H9 (cell line): ENCODE data around the gene INO80. TPM values are rescaled to one million over a fixed set of nuclear protein-coding genes. Genes with fewer than 3 reads are reported as not detected.

Source experiments
- DNase-seq: peaks from one replicate; pipeline ENCODE4 v3.0.0-alpha.2; 2017
- H2AFZ ChIP-seq: one replicate; pipeline ENCODE4 v1.6.1; 2013; ENCODE audit warnings: mild to moderate bottlenecking, low read length, control low read depth, moderate library complexity
- H2AK5ac ChIP-seq: 2 replicates; pipeline ENCODE4 v1.6.1; 2013; ENCODE audit warnings: low read length, control low read depth, mixed read lengths; ENCODE audit not compliant: insufficient read length
- H2BK120ac ChIP-seq: one replicate; pipeline ENCODE4 v1.6.1; 2013; ENCODE audit warnings: low read depth, mild to moderate bottlenecking, low read length, control low read depth, inconsistent platforms; ENCODE audit not compliant: poor library complexity, severe bottlenecking
- H2BK12ac ChIP-seq: 2 replicates; pipeline ENCODE4 v1.6.1; 2013; ENCODE audit warnings: low read length, control low read depth, mixed read lengths, low read depth; ENCODE audit not compliant: insufficient read length
- H2BK15ac ChIP-seq: 2 replicates; pipeline ENCODE4 v1.6.1; 2013; ENCODE audit warnings: low read depth, low read length, control low read depth
- H2BK20ac ChIP-seq: one replicate; pipeline ENCODE4 v1.6.1; 2013; ENCODE audit warnings: low read depth, mild to moderate bottlenecking, low read length, control low read depth, inconsistent platforms; ENCODE audit not compliant: poor library complexity, severe bottlenecking
- H2BK5ac ChIP-seq: 2 replicates; pipeline ENCODE4 v1.6.1; 2013; ENCODE audit warnings: low read length, control low read depth, mixed read lengths; ENCODE audit not compliant: insufficient read length
- H3K14ac ChIP-seq: 2 replicates; pipeline ENCODE4 v1.6.1; 2013; ENCODE audit warnings: low read length, control low read depth; ENCODE audit not compliant: insufficient read depth
- H3K18ac ChIP-seq: 2 replicates; pipeline ENCODE4 v1.6.1; 2013; ENCODE audit warnings: low read depth, mild to moderate bottlenecking, mixed read lengths, low read length, control low read depth; ENCODE audit not compliant: insufficient read length
- H3K23ac ChIP-seq: 2 replicates; pipeline ENCODE4 v1.6.1; 2013; ENCODE audit warnings: low read length, control low read depth, mixed read lengths, low read depth; ENCODE audit not compliant: insufficient read length
- H3K23me2 ChIP-seq: 2 replicates; pipeline ENCODE4 v1.6.1; 2013; ENCODE audit warnings: low read depth, mild to moderate bottlenecking, mixed read lengths, low read length, control low read depth; ENCODE audit not compliant: insufficient read length, poor library complexity, severe bottlenecking
- H3K27ac ChIP-seq: 2 replicates; pipeline ENCODE4 v1.5.1; 2013; ENCODE audit warnings: low read length, control low read depth, mixed read lengths, low read depth; ENCODE audit not compliant: insufficient read length
- H3K27me3 ChIP-seq: 2 replicates; pipeline ENCODE4 v1.6.1; 2013; ENCODE audit warnings: low read length, control low read depth, inconsistent platforms; ENCODE audit not compliant: insufficient read depth
- H3K4ac ChIP-seq: 2 replicates; pipeline ENCODE4 v1.6.1; 2013; ENCODE audit warnings: low read depth, mild to moderate bottlenecking, control low read depth, inconsistent platforms, low read length, moderate library complexity
- H3K4me1 ChIP-seq: 2 replicates; pipeline ENCODE4 v1.6.1; 2013; ENCODE audit warnings: low read length, control low read depth, inconsistent platforms; ENCODE audit not compliant: insufficient read depth
- H3K4me2 ChIP-seq: 2 replicates; pipeline ENCODE4 v1.6.1; 2013; ENCODE audit warnings: low read length, control low read depth, mixed read lengths; ENCODE audit not compliant: insufficient read length, insufficient read depth
- H3K56ac ChIP-seq: 2 replicates; pipeline ENCODE4 v1.6.1; 2013; ENCODE audit warnings: low read depth, mild to moderate bottlenecking, mixed read lengths, low read length, control low read depth; ENCODE audit not compliant: insufficient read length
- H3K79me1 ChIP-seq: 2 replicates; pipeline ENCODE4 v1.6.1; 2013; ENCODE audit warnings: low read depth, mild to moderate bottlenecking, moderate library complexity, low read length, control low read depth, inconsistent platforms; ENCODE audit not compliant: insufficient read depth, poor library complexity, severe bottlenecking
- H3K79me2 ChIP-seq: 2 replicates; pipeline ENCODE4 v1.6.1; 2013; ENCODE audit warnings: low read length, control low read depth, inconsistent platforms; ENCODE audit not compliant: insufficient read depth
- H3K9ac ChIP-seq: 2 replicates; pipeline ENCODE4 v1.6.1; 2013; ENCODE audit warnings: low read length, control low read depth, mixed read lengths; ENCODE audit not compliant: insufficient read length; ENCODE audit errors: extremely low read depth
- H3K9me3 ChIP-seq: one replicate; pipeline ENCODE4 v1.6.1; 2013; ENCODE audit warnings: low read depth, low read length, inconsistent platforms; ENCODE audit not compliant: control insufficient read depth
- H3T11ph ChIP-seq: one replicate; pipeline ENCODE4 v1.6.1; 2013; ENCODE audit warnings: mild to moderate bottlenecking, low read length, control low read depth, inconsistent platforms
- H4K20me1 ChIP-seq: one replicate; pipeline ENCODE4 v1.6.1; 2013; ENCODE audit not compliant: control insufficient read depth, insufficient read length, insufficient read depth
- H4K5ac ChIP-seq: 2 replicates; pipeline ENCODE4 v1.6.1; 2013; ENCODE audit warnings: low read depth, mild to moderate bottlenecking, mixed read lengths, low read length, control low read depth; ENCODE audit not compliant: insufficient read length
- H4K8ac ChIP-seq: replicated peaks from 2 replicates; pipeline ENCODE4 v1.6.1; 2013; ENCODE audit warnings: low read length, control low read depth, mixed read lengths, low read depth; ENCODE audit not compliant: insufficient read length
- H4K91ac ChIP-seq: 2 replicates; pipeline ENCODE4 v1.6.1; 2013; ENCODE audit warnings: low read depth, mild to moderate bottlenecking, moderate library complexity, mixed read lengths, low read length, control low read depth; ENCODE audit not compliant: insufficient read length
- H3K27ac Mint-ChIP-seq, 3 experiments: 2 replicates in 2 of 3; 3 replicates in 1 of 3; pipeline ENCODE4 v1.8.0; 2020 to 2021; ENCODE audit warnings: mixed read lengths in 3 of 3, mild to moderate bottlenecking in 1 of 3, moderate library complexity in 1 of 3
- H3K27me3 Mint-ChIP-seq: 2 replicates; pipeline ENCODE4 v1.8.0; 2021; ENCODE audit warnings: low read depth, mild to moderate bottlenecking, moderate library complexity, mixed read lengths
- H3K36me3 Mint-ChIP-seq, 3 experiments: 2 replicates in 2 of 3; 3 replicates in 1 of 3; pipeline ENCODE4 v1.8.0; 2020 to 2021; ENCODE audit warnings: low read depth in 3 of 3, mixed read lengths in 3 of 3; ENCODE audit not compliant: insufficient read depth in 1 of 3
- H3K4me1 Mint-ChIP-seq, 2 experiments: 2 replicates each; pipeline ENCODE4 v1.8.0; 2020; ENCODE audit warnings: mixed read lengths in 2 of 2
- H3K4me3 Mint-ChIP-seq, 2 experiments: 2 replicates in 1 of 2; 3 replicates in 1 of 2; pipeline ENCODE4 v1.8.0; 2020 to 2021; ENCODE audit warnings: mild to moderate bottlenecking in 2 of 2, mixed read lengths in 2 of 2, moderate library complexity in 1 of 2
- H3K9me3 Mint-ChIP-seq, 2 experiments: 2 replicates in 1 of 2; 3 replicates in 1 of 2; pipeline ENCODE4 v1.8.0; 2020; ENCODE audit warnings: mild to moderate bottlenecking in 2 of 2, mixed read lengths in 2 of 2, moderate library complexity in 1 of 2
- CTCF ChIP-seq: fragments of 200-600 bp; sonication (generic); conservative IDR thresholded peaks from 3 replicates; pipeline ENCODE4 v1.8.0; 2021; ENCODE audit warnings: antibody characterized with exemption, mild to moderate bottlenecking
- WGBS: extraction: QIAGEN DNeasy Blood & Tissue Kit; methylation state at CpG from one replicate; pipeline ENCODE4 v1.1.7; 2013; ENCODE audit warnings: missing lambda C conversion rate, low lambda C conversion rate, mixed read lengths; ENCODE audit not compliant: insufficient read length; ENCODE audit errors: extremely low coverage; 5-methylcytosine and 5-hydroxymethylcytosine counted together
- total RNA-seq: library from RNA; stranded (reverse); gene quantifications from 2 replicates; pipeline ENCODE4 v1.2.1, GENCODE V29; 2021

INO80 gene
- total RNA-seq, 1 experiment from 2014 or later, result 29.2 TPM

- Mint-ChIP-seq H3K27ac (no peak overlapping the region), H3K36me3 (peaks cover 8 to 50% (median 18%) of the 10 kb centered on the region in 3 experiments; a peak in 6 of 7 replicates), H3K4me1 (no peaks in the 10 kb centered on the region), H3K27me3 (no peaks in the 10 kb centered on the region), H3K9me3 (no peaks in the 10 kb centered on the region), H3K4me3 (no peak overlapping the region)
- Histone ChIP-seq H3K79me1 (no peaks in the 10 kb centered on the region), H3K27me3 (no peaks in the 10 kb centered on the region), H3K79me2 (no peaks in the 10 kb centered on the region), H3K56ac (no peak overlapping the region), H3K14ac (no peak overlapping the region), H4K20me1 (no peaks in the 10 kb centered on the region), H2AK5ac (no peak overlapping the region), H2BK12ac (no peak overlapping the region), H2AFZ (no peak overlapping the region), H3K23ac (no peak overlapping the region), H4K8ac (no peak overlapping the region), H4K91ac (no peak overlapping the region), H4K5ac (no peak overlapping the region), H3K4me1 (no peaks in the 10 kb centered on the region), H3K9ac (no peak overlapping the region), H3K9me3 (no peaks in the 10 kb centered on the region), H3K27ac (no peak overlapping the region), H2BK20ac (no peak overlapping the region), H3T11ph (no peak overlapping the region), H3K4me2 (no peak overlapping the region), H3K4ac (no peak overlapping the region), H3K23me2 (no peaks in the 10 kb centered on the region), H2BK5ac (no peak overlapping the region), H2BK15ac (no peak overlapping the region), H3K18ac (no peak overlapping the region), H2BK120ac (no peak overlapping the region)
- no peak for TF ChIP-seq CTCF
- DNase-seq, result no peak
- WGBS, result no CpG with 5 or more reads among the region's 6 CpGs
These were observed 95.3 kb downstream of the INO80 start for GRCh38 chr15:41020829-41021228.
